Skeletal muscle tissue (tissue), 4 donors: Measurements from ENCODE around the gene BLOC1S6. TPM values are rescaled to one million over a fixed set of nuclear protein-coding genes. Genes with fewer than 3 reads are reported as not detected.

Experiments used
- H3K27ac ChIP-seq: one replicate; pipeline ENCODE4 v1.7.0; 2013; ENCODE audit warnings: mild to moderate bottlenecking, low read depth, low read length, inconsistent platforms
- H3K27me3 ChIP-seq, 3 donors: one replicate each; pipeline ENCODE4 v1.7.0; 2013; ENCODE audit warnings: low read length in 3 of 3; ENCODE audit not compliant: control insufficient read depth in 3 of 3, insufficient read depth in 3 of 3
- H3K36me3 ChIP-seq, 3 donors: one replicate each; pipeline ENCODE4 v1.7.0; 2013; ENCODE audit warnings: low read length in 3 of 3; ENCODE audit not compliant: control insufficient read depth in 3 of 3, insufficient read depth in 3 of 3
- H3K4me1 ChIP-seq, 3 donors: one replicate each; pipeline ENCODE4 v1.7.0; 2013; ENCODE audit warnings: low read length in 3 of 3, mild to moderate bottlenecking in 3 of 3; ENCODE audit not compliant: control insufficient read depth in 3 of 3, insufficient read depth in 3 of 3
- H3K4me3 ChIP-seq, 3 donors: one replicate each; pipeline ENCODE4 v1.7.0; 2013; ENCODE audit warnings: low read length in 3 of 3
- H3K9ac ChIP-seq, 3 donors: one replicate each; pipeline ENCODE4 v1.7.0; 2013; ENCODE audit warnings: low read length in 3 of 3, mild to moderate bottlenecking in 3 of 3, moderate library complexity in 2 of 3, low read depth in 1 of 3
- H3K9me3 ChIP-seq, 3 donors: one replicate each; pipeline ENCODE4 v1.7.0; 2013; ENCODE audit warnings: low read length in 3 of 3; ENCODE audit not compliant: control insufficient read depth in 3 of 3
- total RNA-seq: library from RNA; depleted of rRNA; stranded (reverse); fragments of >200 nt; gene quantifications from one replicate; pipeline ENCODE4 v1.2.3, GENCODE V29; 2014
- donor health status: Osteomylitis.

BLOC1S6 gene
- total RNA-seq, 1 donor from 2014 or later = 30.8 TPM

DNA sequence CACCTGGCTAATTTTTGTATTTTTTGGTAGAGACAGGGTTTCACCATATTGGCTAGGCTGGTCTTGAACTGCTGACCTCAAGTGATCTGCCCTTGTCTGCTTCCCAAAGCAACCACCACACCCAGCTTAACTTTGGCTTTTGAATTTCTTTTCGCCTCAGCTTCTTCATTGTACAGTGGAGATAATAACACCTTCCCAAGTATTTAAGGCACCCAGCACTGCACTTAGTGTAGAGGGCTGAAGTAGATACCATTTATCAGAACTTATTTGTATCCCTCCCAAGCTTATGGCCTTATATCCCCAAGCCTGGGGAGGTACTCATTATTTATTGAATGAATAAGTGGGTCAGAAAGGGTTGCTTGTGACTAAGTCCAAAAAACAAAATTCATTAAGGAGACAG lies 50.0 kb downstream of the BLOC1S6 start:
- Histone ChIP-seq H3K9me3 (no peaks in the 10 kb centered on the region), H3K27me3 (no peaks in the 10 kb centered on the region), H3K4me3 (peak overlapping the region in 1 of 3 donors; percentile 64), H3K36me3 (no peaks in the 10 kb centered on the region), H3K27ac (peak overlapping the region; percentile 82), H3K9ac (peak overlapping the region in 2 of 3 donors; percentile 43 to 55), H3K4me1 (peaks cover 31 to 49% (median 34%) of the 10 kb centered on the region in 3 donors)

- no peaks in the 10 kb centered on the region for H3K9me3 ChIP-seq
- H3K4me1 ChIP-seq = peaks cover 35 to 53% (median 38%) of the 10 kb centered on the region in 3 donors
- H3K36me3 ChIP-seq = no peaks in the 10 kb centered on the region
- H3K4me3 ChIP-seq = peak overlapping the region; percentile 15 to 64 (median 42)
- peak overlapping the region in 2 of 3 donors; percentile 55 to 80 for H3K9ac ChIP-seq
- no peaks in the 10 kb centered on the region for H3K27me3 ChIP-seq
- peak overlapping the region; percentile 82 for H3K27ac ChIP-seq
Measured at GRCh38 chr15:45637552-45638033, 50.4 kb downstream of the BLOC1S6 start.

GRCh38 chr15:45640616-45641015 lies 53.4 kb downstream of the BLOC1S6 start:
- Histone ChIP-seq H3K4me1 (peaks cover 36 to 60% (median 46%) of the 10 kb centered on the region in 3 donors), H3K36me3 (no peaks in the 10 kb centered on the region), H3K9me3 (no peaks in the 10 kb centered on the region), H3K27ac (peak overlapping the region; percentile 86), H3K27me3 (no peaks in the 10 kb centered on the region), H3K4me3 (no peak overlapping the region), H3K9ac (no peak overlapping the region)

GRCh38 chr15:45641374-45641781 lies 54.2 kb downstream of the BLOC1S6 start:
- peak overlapping the region; percentile 86 for H3K27ac ChIP-seq
- no peaks in the 10 kb centered on the region for H3K27me3 ChIP-seq
- no peaks in the 10 kb centered on the region for H3K36me3 ChIP-seq
- H3K9ac ChIP-seq = peak overlapping the region in 1 of 3 donors; percentile 32
- H3K4me1 ChIP-seq = peaks cover 41 to 64% (median 53%) of the 10 kb centered on the region in 3 donors
- no peaks in the 10 kb centered on the region for H3K9me3 ChIP-seq
- H3K4me3 ChIP-seq = peak overlapping the region in 1 of 3 donors; percentile 24

DNA sequence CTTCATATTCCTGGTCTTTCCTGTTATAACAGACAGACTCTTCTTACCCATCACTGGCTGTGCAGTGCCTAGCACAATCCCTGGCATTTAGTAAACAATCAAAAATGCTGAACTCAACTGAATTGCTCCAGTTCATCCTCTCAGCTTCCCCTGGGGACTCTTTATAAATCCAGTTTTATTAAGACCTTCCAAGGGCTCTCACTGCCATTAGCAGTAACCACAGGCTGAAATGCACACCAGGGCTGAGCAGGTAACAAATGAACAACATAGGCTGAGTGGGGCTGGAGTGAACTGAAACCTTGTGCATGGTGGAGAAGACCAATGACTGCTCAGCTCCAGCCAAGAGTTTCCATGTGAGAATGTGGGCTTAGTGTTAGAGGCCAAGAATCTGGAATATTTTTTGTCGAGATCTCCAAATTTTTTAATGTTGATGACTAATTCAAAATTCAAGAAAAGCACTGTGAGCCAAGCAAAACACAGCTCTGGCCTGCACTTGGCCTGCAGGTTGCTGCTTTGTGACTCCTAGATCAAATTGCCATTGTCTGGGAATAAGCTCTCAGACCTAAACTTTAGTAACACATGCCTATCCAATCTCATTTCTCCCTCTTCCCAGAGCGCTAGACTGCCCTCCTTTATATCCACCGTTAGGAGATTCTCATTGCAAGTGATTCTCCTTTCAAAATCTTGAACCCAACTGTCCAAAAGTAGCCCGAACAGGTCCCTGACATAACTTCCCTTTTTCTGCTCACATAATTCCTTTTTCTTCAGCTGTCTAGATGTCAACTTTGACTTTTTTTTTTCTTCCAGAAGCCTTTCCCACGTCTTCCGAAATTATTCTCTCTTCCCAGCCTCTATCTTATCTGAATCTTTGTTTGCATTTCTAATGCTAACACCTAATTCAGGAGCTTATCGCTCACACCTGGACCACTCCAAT lies 55.1 kb downstream of the BLOC1S6 start:
- no peaks in the 10 kb centered on the region for H3K9me3 ChIP-seq
- H3K36me3 ChIP-seq = no peaks in the 10 kb centered on the region
- H3K27me3 ChIP-seq = no peaks in the 10 kb centered on the region
- peak overlapping the region in 2 of 3 donors; percentile 24 to 57 for H3K4me3 ChIP-seq
- H3K9ac ChIP-seq = peak overlapping the region in 2 of 3 donors; percentile 28 to 32
- H3K4me1 ChIP-seq = peaks cover 40 to 56% (median 51%) of the 10 kb centered on the region in 3 donors
- peak overlapping the region; percentile 86 for H3K27ac ChIP-seq

GRCh38 chr15:45644437-45644836 lies 57.3 kb downstream of the BLOC1S6 start:
- Histone ChIP-seq H3K9me3 (no peaks in the 10 kb centered on the region), H3K4me3 (no peak overlapping the region), H3K36me3 (no peaks in the 10 kb centered on the region), H3K27ac (no peak overlapping the region), H3K4me1 (peaks cover 37 to 67% (median 51%) of the 10 kb centered on the region in 3 donors), H3K27me3 (no peaks in the 10 kb centered on the region), H3K9ac (no peak overlapping the region)

DNA sequence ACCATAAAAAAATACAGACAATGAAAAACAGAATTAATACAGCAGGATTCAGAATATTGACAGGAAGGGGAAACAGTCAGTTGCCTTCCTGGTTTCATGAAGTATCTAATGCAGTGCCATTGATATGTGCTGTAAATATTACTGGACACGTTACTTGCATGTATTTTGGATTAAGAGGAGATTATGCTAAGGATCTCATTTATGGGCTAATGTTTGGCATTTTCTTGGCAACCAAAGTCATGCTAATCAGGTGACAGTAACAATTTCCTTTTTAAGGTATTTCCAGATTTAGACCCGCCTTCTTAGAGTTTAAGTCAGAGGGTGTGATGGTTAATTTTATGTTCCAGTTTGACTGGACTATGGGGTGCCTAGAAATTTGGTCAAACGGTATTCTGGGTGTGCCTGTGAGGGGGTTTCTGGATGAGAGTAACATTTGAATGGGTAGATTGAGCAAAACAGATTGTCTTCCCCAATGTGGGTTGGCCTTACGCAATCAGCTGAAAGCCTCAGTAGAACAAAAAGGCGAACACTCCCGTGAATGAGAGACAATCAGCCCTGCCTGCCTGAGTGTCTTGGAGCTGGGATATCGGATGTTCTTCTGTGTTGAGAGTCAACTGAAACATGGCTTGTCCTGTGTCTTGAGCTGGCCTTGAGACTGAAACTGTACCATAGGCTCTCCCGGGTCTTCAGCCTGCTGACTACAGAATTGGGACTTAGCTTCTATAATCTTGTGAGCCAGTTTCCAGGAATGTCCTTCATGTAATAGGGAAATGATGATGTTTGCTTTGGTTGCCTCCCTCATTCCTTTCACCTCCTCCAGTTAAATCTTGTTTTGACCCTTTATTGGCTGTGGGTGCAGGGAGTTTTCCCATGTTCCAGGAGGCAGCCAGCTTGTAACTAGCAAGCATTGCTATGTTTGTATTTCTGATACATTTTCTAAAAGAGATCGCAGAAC lies 58.1 kb downstream of the BLOC1S6 start:
- Histone ChIP-seq H3K4me3 (no peak overlapping the region), H3K27me3 (no peaks in the 10 kb centered on the region), H3K9me3 (no peaks in the 10 kb centered on the region), H3K36me3 (no peaks in the 10 kb centered on the region), H3K9ac (no peak overlapping the region), H3K4me1 (peaks cover 37 to 70% (median 49%) of the 10 kb centered on the region in 3 donors), H3K27ac (peak overlapping the region; percentile 31)

DNA sequence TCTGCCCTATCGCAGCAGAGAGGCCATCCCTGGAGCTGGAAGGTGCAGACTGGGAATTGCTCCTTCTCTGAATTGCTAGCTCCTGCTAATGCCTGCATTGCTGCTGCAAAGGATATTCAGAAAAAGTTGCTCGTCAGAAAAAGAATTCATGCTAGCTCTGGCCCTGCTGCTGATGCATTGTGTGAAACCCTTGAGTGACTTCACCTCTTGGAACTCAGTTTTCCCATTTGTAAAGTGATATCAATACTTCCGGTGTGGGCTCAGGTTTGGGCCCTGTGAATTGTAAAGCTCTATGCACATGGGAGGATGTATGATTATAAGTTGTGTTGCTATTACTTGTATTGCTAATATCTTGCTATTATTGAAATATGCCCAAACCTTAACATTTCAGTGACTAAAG lies 59.0 kb downstream of the BLOC1S6 start:
- peaks cover 31 to 63% (median 40%) of the 10 kb centered on the region in 3 donors for H3K4me1 ChIP-seq
- H3K9me3 ChIP-seq = no peaks in the 10 kb centered on the region
- H3K27me3 ChIP-seq = no peaks in the 10 kb centered on the region
- H3K36me3 ChIP-seq = no peaks in the 10 kb centered on the region
- H3K27ac ChIP-seq = no peak overlapping the region
- no peak overlapping the region for H3K9ac ChIP-seq
- H3K4me3 ChIP-seq = no peak overlapping the region

DNA sequence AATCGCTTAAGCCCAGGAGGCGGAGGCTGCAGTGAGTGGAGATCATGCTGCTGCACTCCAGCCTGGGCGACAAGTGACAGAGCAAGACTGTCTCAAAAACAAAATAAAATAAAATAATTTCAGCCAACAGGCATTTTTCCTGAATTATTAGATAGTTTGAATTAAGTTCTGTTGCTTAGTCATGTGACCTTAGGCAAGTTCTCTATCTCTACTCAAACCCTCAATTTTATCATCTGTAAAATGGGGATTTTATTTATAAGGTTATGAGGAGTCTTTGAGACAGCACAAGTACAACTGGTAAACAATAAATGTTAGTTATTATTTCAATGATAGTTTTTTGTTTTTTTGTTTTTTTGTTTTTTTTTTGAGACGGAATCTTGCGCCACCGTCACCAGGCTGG lies 60.6 kb downstream of the BLOC1S6 start:
- no peaks in the 10 kb centered on the region for H3K27me3 ChIP-seq
- peaks cover 15 to 47% (median 25%) of the 10 kb centered on the region in 3 donors for H3K4me1 ChIP-seq
- H3K9me3 ChIP-seq = no peaks in the 10 kb centered on the region
- no peak overlapping the region for H3K27ac ChIP-seq
- H3K4me3 ChIP-seq = no peak overlapping the region
- H3K36me3 ChIP-seq = no peaks in the 10 kb centered on the region
- H3K9ac ChIP-seq = no peak overlapping the region
